ENCODE data around the gene ITLN2. TPM values are rescaled to one million over a fixed set of nuclear protein-coding genes. Genes with fewer than 3 reads are reported as not detected.
"Not testable (repeated sequence)": the region's sequence is repeated elsewhere in the genome, so short reads cannot be mapped to it uniquely, and the experiment has no call there.

ITLN2 gene
- total RNA-seq, 8 experiments from 2014 or later = 0.29 to 1.8 (median 0.83) TPM; not detected in 3

GRCh38 chr1:160924791-160925651 is 29.6 kb downstream of the ITLN2 start:
- Histone ChIP-seq H3K4me1 (replicated peaks in 1 of 2) (no peaks in the 10 kb centered on the region), H3K27ac (no peak overlapping the region), H3K4me3 (no peak overlapping the region)
- in situ Hi-C loops (cut with MboI; ENCODE audit: low pct_unique_long_range_greater_than_20kb in 2 of 9, low sequenced_read_pairs in 9 of 9, unreplicated experiment in 9 of 9) = no loop called here
- ATAC-seq (replicated peaks in 6 of 8) = no peak
- WGBS, 10 experiments = 26 to 89% (median 81%) methylated on average over 2 to 7 of the region's 7 CpGs

GRCh38 chr1:160916666-160917065 is 37.9 kb downstream of the ITLN2 start:
- Histone ChIP-seq H3K4me1 (replicated peaks in 1 of 2) (no peaks in the 10 kb centered on the region), H3K27ac (no peak overlapping the region), H3K4me3 (no peak overlapping the region)
- in situ Hi-C loops (cut with MboI; ENCODE audit: low pct_unique_long_range_greater_than_20kb in 2 of 9, low sequenced_read_pairs in 9 of 9, unreplicated experiment in 9 of 9) = no loop called here
- no peak for ATAC-seq (replicated peaks in 6 of 8)
- 33 to 100% (median 88%) methylated on average over 1 to 2 of the region's 2 CpGs for WGBS, 10 experiments

GRCh38 chr1:160913229-160913628 is 41.4 kb downstream of the ITLN2 start:
- H3K27ac ChIP-seq; H3K4me1 ChIP-seq (replicated peaks in 1 of 2); ATAC-seq (replicated peaks in 6 of 8); H3K4me3 ChIP-seq; in situ Hi-C loops (cut with MboI; ENCODE audit: low pct_unique_long_range_greater_than_20kb in 2 of 9, low sequenced_read_pairs in 9 of 9, unreplicated experiment in 9 of 9): not testable (repeated sequence)
- WGBS, 10 experiments = 12 to 90% (median 89%) methylated on average over 2 to 3 of the region's 6 CpGs; no CpG with 5 or more reads in 5 of the 10 experiments

GRCh38 chr1:160911925-160912324 is 42.7 kb downstream of the ITLN2 start:
- WGBS, 10 experiments = 0 to 67% (median 22%) methylated on average over 1 to 2 of the region's 2 CpGs; no CpG with 5 or more reads in 3 of the 10 experiments
- no peak for ATAC-seq (replicated peaks in 6 of 8)
- H3K4me1 ChIP-seq (replicated peaks in 1 of 2) = no peaks in the 10 kb centered on the region
- H3K4me3 ChIP-seq = no peak overlapping the region
- H3K27ac ChIP-seq = no peak overlapping the region
- in situ Hi-C loops (cut with MboI; ENCODE audit: low pct_unique_long_range_greater_than_20kb in 2 of 9, low sequenced_read_pairs in 9 of 9, unreplicated experiment in 9 of 9) = no loop called here

- WGBS, 10 experiments = 17 to 91% (median 70%) methylated on average over 2 to 6 of the region's 7 CpGs; no CpG with 5 or more reads in 4 of the 10 experiments
Observed at GRCh38 chr1:160911441-160911840, 43.2 kb downstream of the ITLN2 start.

GRCh38 chr1:160910170-160910750 is 44.3 kb downstream of the ITLN2 start:
- no peak for ATAC-seq (replicated peaks in 6 of 8)
- Histone ChIP-seq H3K27ac (no peak overlapping the region), H3K4me1 (replicated peaks in 1 of 2) (no peaks in the 10 kb centered on the region), H3K4me3 (no peak overlapping the region)
- 21 to 90% (median 50%) methylated on average over 1 to 6 of the region's 6 CpGs; no CpG with 5 or more reads in 3 of the 10 experiments for WGBS, 10 experiments
- in situ Hi-C loops (cut with MboI; ENCODE audit: low pct_unique_long_range_greater_than_20kb in 2 of 9, low sequenced_read_pairs in 9 of 9, unreplicated experiment in 9 of 9) = no loop called here

More at GRCh38 chr1:160911441-160911840, 43.2 kb downstream of the ITLN2 start:
- in situ Hi-C loops (cut with MboI; ENCODE audit: low pct_unique_long_range_greater_than_20kb in 2 of 9, low sequenced_read_pairs in 9 of 9, unreplicated experiment in 9 of 9) = no loop called here
- ATAC-seq (replicated peaks in 6 of 8) = no peak
- Histone ChIP-seq H3K27ac (no peak overlapping the region), H3K4me3 (no peak overlapping the region), H3K4me1 (replicated peaks in 1 of 2) (no peaks in the 10 kb centered on the region)

- Histone ChIP-seq H3K4me1 (replicated peaks in 1 of 2) (no peaks in the 10 kb centered on the region), H3K4me3 (no peak overlapping the region), H3K27ac (no peak overlapping the region)
- WGBS, 10 experiments = 17 to 84% (median 69%) methylated on average over 1 to 7 of the region's 7 CpGs
- no peak for ATAC-seq (replicated peaks in 6 of 8)
- in situ Hi-C loops (cut with MboI; ENCODE audit: low pct_unique_long_range_greater_than_20kb in 2 of 9, low sequenced_read_pairs in 9 of 9, unreplicated experiment in 9 of 9) = no loop called here
Observed at GRCh38 chr1:160907976-160908375, 46.6 kb downstream of the ITLN2 start.

GRCh38 chr1:160905617-160905989 is 49.0 kb downstream of the ITLN2 start:
- Histone ChIP-seq H3K4me1 (replicated peaks in 1 of 2) (no peaks in the 10 kb centered on the region), H3K4me3 (no peak overlapping the region), H3K27ac (no peak overlapping the region)
- in situ Hi-C loops (cut with MboI; ENCODE audit: low pct_unique_long_range_greater_than_20kb in 2 of 9, low sequenced_read_pairs in 9 of 9, unreplicated experiment in 9 of 9) = no loop called here
- no peak for ATAC-seq (replicated peaks in 6 of 8)
- 32 to 100% (median 69%) methylated on average over 1 to 4 of the region's 4 CpGs; no CpG with 5 or more reads in 1 of the 10 experiments for WGBS, 10 experiments

GRCh38 chr1:160904783-160905616 is 49.6 kb downstream of the ITLN2 start:
- H3K4me3 ChIP-seq = no peak overlapping the region
- 0 to 90% (median 77%) methylated on average over 1 to 8 of the region's 8 CpGs for WGBS, 10 experiments
- no peak overlapping the region for H3K27ac ChIP-seq
- no peak for ATAC-seq (replicated peaks in 6 of 8)
- no peaks in the 10 kb centered on the region for H3K4me1 ChIP-seq (replicated peaks in 1 of 2)
- in situ Hi-C loops (cut with MboI; ENCODE audit: low pct_unique_long_range_greater_than_20kb in 2 of 9, low sequenced_read_pairs in 9 of 9, unreplicated experiment in 9 of 9) = no loop called here

GRCh38 chr1:160902251-160902650 is 52.4 kb downstream of the ITLN2 start:
- WGBS, 10 experiments = 43 to 100% (median 66%) methylated on average over 1 of the region's 1 CpG; no CpG with 5 or more reads in 4 of the 10 experiments
- H3K4me3 ChIP-seq; H3K27ac ChIP-seq; ATAC-seq (replicated peaks in 6 of 8); H3K4me1 ChIP-seq (replicated peaks in 1 of 2); in situ Hi-C loops (cut with MboI; ENCODE audit: low pct_unique_long_range_greater_than_20kb in 2 of 9, low sequenced_read_pairs in 9 of 9, unreplicated experiment in 9 of 9): not testable (repeated sequence)

GRCh38 chr1:160901768-160902167 is 52.8 kb downstream of the ITLN2 start:
- in situ Hi-C loops (cut with MboI; ENCODE audit: low pct_unique_long_range_greater_than_20kb in 2 of 9, low sequenced_read_pairs in 9 of 9, unreplicated experiment in 9 of 9) = no loop called here
- 0 to 90% (median 80%) methylated on average over 1 to 2 of the region's 2 CpGs; no CpG with 5 or more reads in 3 of the 10 experiments for WGBS, 10 experiments
- Histone ChIP-seq H3K27ac (no peak overlapping the region), H3K4me1 (replicated peaks in 1 of 2) (no peaks in the 10 kb centered on the region), H3K4me3 (no peak overlapping the region)
- ATAC-seq (replicated peaks in 6 of 8) = no peak

GRCh38 chr1:160900683-160901082 is 53.9 kb downstream of the ITLN2 start:
- H3K27ac ChIP-seq; H3K4me3 ChIP-seq; ATAC-seq (replicated peaks in 6 of 8); H3K4me1 ChIP-seq (replicated peaks in 1 of 2); in situ Hi-C loops (cut with MboI; ENCODE audit: low pct_unique_long_range_greater_than_20kb in 2 of 9, low sequenced_read_pairs in 9 of 9, unreplicated experiment in 9 of 9): not testable (repeated sequence)
- WGBS, 10 experiments = 0 to 100% (median 50%) methylated on average over 1 to 3 of the region's 3 CpGs
